ENCODE data around the gene AQP2. TPM values are rescaled to one million over a fixed set of nuclear protein-coding genes. Genes with fewer than 3 reads are reported as not detected.

AQP2 gene
- total RNA-seq, 5 donors from 2014 or later (not counting 1 experiment from before 2014, with no cell fraction given), result not detected

- Histone ChIP-seq H3K9me3 (no peaks in the 10 kb centered on the region), H3K4me3 (ENCODE audit: control insufficient read depth in 1 of 2, extremely low read depth in 1 of 2, low read length in 1 of 2) (no peak overlapping the region), H3K27me3 (replicated peaks in 1 of 2; ENCODE audit: control insufficient read depth in 2 of 2, extremely low read depth in 1 of 2, insufficient read depth in 2 of 2, low read length in 1 of 2) (no peaks in the 10 kb centered on the region), H3K4me1 (ENCODE audit: control insufficient read depth in 1 of 2, extremely low read depth in 1 of 2, insufficient read depth in 2 of 2, low read length in 2 of 2) (no peaks in the 10 kb centered on the region), H3K36me3 (ENCODE audit: control insufficient read depth in 2 of 2, extremely low read depth in 1 of 2, insufficient read depth in 1 of 2, low read length in 1 of 2) (peaks cover 2 to 19% of the 10 kb centered on the region in 2 donors), H3K27ac (ENCODE audit: low read length) (no peak overlapping the region)
- Mint-ChIP-seq H3K27me3 (no peaks in the 10 kb centered on the region), H3K36me3 (peaks cover 30% of the 10 kb centered on the region), H3K4me1 (peaks cover 0 to 11% (median 0%) of the 10 kb centered on the region in 3 donors), H3K9me3 (no peaks in the 10 kb centered on the region), H3K27ac (no peak overlapping the region), H3K4me3 (no peak overlapping the region)
- POLR2A ChIA-PET, result no interaction called here
- no peak for ATAC-seq (replicated peaks in 1 of 4)
- DNase-seq, result no peak
- WGBS (ENCODE audit: insufficient coverage), result no CpG with 5 or more reads among the region's 2 CpGs
- CTCF ChIA-PET, result interaction anchor here in 1 of 2 donors (0.7 kb wide), 1 partner anchor 58 kb away, joined by 4 read pairs; no protein-coding TSS in a partner anchor
Measured at GRCh38 chr12:50003595-50003994, 53.1 kb downstream of the AQP2 start.

- no peak for DNase-seq
- CTCF ChIA-PET, result interaction anchor here in 1 of 2 donors (0.7 kb wide), 1 partner anchor 9 kb away, joined by 3 read pairs; no protein-coding TSS in a partner anchor
- Histone ChIP-seq H3K27me3 (replicated peaks in 1 of 2; ENCODE audit: control insufficient read depth in 2 of 2, extremely low read depth in 1 of 2, insufficient read depth in 2 of 2, low read length in 1 of 2) (no peaks in the 10 kb centered on the region), H3K9me3 (no peaks in the 10 kb centered on the region), H3K4me1 (ENCODE audit: control insufficient read depth in 1 of 2, extremely low read depth in 1 of 2, insufficient read depth in 2 of 2, low read length in 2 of 2) (no peaks in the 10 kb centered on the region), H3K36me3 (ENCODE audit: control insufficient read depth in 2 of 2, extremely low read depth in 1 of 2, insufficient read depth in 1 of 2, low read length in 1 of 2) (peaks cover 0 to 12% of the 10 kb centered on the region in 2 donors), H3K27ac (ENCODE audit: low read length) (no peak overlapping the region), H3K4me3 (ENCODE audit: control insufficient read depth in 1 of 2, extremely low read depth in 1 of 2, low read length in 1 of 2) (no peak overlapping the region)
- ATAC-seq (replicated peaks in 1 of 4), result no peak
- no peaks in the 10 kb centered on the region for H3K9me3 Mint-ChIP-seq
- H3K4me1 Mint-ChIP-seq, result peaks cover 0 to 11% (median 0%) of the 10 kb centered on the region in 3 donors
- no peak overlapping the region for H3K27ac Mint-ChIP-seq
- POLR2A ChIA-PET, result interaction anchor here in 1 of 2 donors (0.5 kb wide), 1 partner anchor 925 kb away, joined by 3 read pairs; no protein-coding TSS in a partner anchor
- H3K36me3 Mint-ChIP-seq, result peaks cover 27% of the 10 kb centered on the region
- no peak overlapping the region for H3K4me3 Mint-ChIP-seq
- no peaks in the 10 kb centered on the region for H3K27me3 Mint-ChIP-seq
Measured at GRCh38 chr12:50004696-50005095, 54.2 kb downstream of the AQP2 start.

GRCh38 chr12:50005175-50005574 lies 54.6 kb downstream of the AQP2 start:
- no peak overlapping the region for H3K27ac Mint-ChIP-seq
- H3K4me1 Mint-ChIP-seq, result peaks cover 0 to 11% (median 0%) of the 10 kb centered on the region in 3 donors
- ATAC-seq (replicated peaks in 1 of 4), result no peak
- 93% methylated on average over 3 of the region's 3 CpGs for WGBS (ENCODE audit: insufficient coverage)
- CTCF ChIA-PET, result no interaction called here
- POLR2A ChIA-PET, result no interaction called here
- peaks cover 0 to 12% of the 10 kb centered on the region in 2 donors for H3K36me3 ChIP-seq (ENCODE audit: control insufficient read depth in 2 of 2, extremely low read depth in 1 of 2, insufficient read depth in 1 of 2, low read length in 1 of 2)
- DNase-seq, result no peak
- no peak overlapping the region for H3K27ac ChIP-seq (ENCODE audit: low read length)
- H3K4me1 ChIP-seq (ENCODE audit: control insufficient read depth in 1 of 2, extremely low read depth in 1 of 2, insufficient read depth in 2 of 2, low read length in 2 of 2), result no peaks in the 10 kb centered on the region
- no peaks in the 10 kb centered on the region for H3K9me3 Mint-ChIP-seq
- no peak overlapping the region for H3K4me3 ChIP-seq (ENCODE audit: control insufficient read depth in 1 of 2, extremely low read depth in 1 of 2, low read length in 1 of 2)
- no peak overlapping the region for H3K4me3 Mint-ChIP-seq
- H3K27me3 ChIP-seq (replicated peaks in 1 of 2; ENCODE audit: control insufficient read depth in 2 of 2, extremely low read depth in 1 of 2, insufficient read depth in 2 of 2, low read length in 1 of 2), result no peaks in the 10 kb centered on the region
- H3K9me3 ChIP-seq, result no peaks in the 10 kb centered on the region
- H3K27me3 Mint-ChIP-seq, result no peaks in the 10 kb centered on the region
- H3K36me3 Mint-ChIP-seq, result peaks cover 29% of the 10 kb centered on the region

- ATAC-seq (replicated peaks in 1 of 4) (no peak), DNase-seq (no peak)
- Histone ChIP-seq H3K27me3 (replicated peaks in 1 of 2; ENCODE audit: control insufficient read depth in 2 of 2, extremely low read depth in 1 of 2, insufficient read depth in 2 of 2, low read length in 1 of 2) (no peaks in the 10 kb centered on the region), H3K27ac (ENCODE audit: low read length) (no peak overlapping the region), H3K9me3 (no peaks in the 10 kb centered on the region), H3K4me3 (ENCODE audit: control insufficient read depth in 1 of 2, extremely low read depth in 1 of 2, low read length in 1 of 2) (no peak overlapping the region), H3K4me1 (ENCODE audit: control insufficient read depth in 1 of 2, extremely low read depth in 1 of 2, insufficient read depth in 2 of 2, low read length in 2 of 2) (no peaks in the 10 kb centered on the region), H3K36me3 (ENCODE audit: control insufficient read depth in 2 of 2, extremely low read depth in 1 of 2, insufficient read depth in 1 of 2, low read length in 1 of 2) (peaks cover 0 to 7% of the 10 kb centered on the region in 2 donors)
- Mint-ChIP-seq H3K4me1 (peaks cover 0 to 11% (median 0%) of the 10 kb centered on the region in 3 donors), H3K27ac (no peak overlapping the region), H3K4me3 (no peak overlapping the region), H3K27me3 (no peaks in the 10 kb centered on the region), H3K9me3 (no peaks in the 10 kb centered on the region), H3K36me3 (peaks cover 28% of the 10 kb centered on the region)
- CTCF ChIA-PET, result interaction anchor here in 1 of 2 donors (0.5 to 1.1 kb wide), 2 partner anchors 10 to 505 kb away, joined by 3 read pairs; no protein-coding TSS in a partner anchor
- WGBS (ENCODE audit: insufficient coverage), result 81% methylated on average over 5 of the region's 7 CpGs
- POLR2A ChIA-PET, result interaction anchor here in 1 of 2 donors (0.6 kb wide), 1 partner anchor 136 kb away, joined by 6 read pairs; no protein-coding TSS in a partner anchor
Measured at GRCh38 chr12:50006280-50006679, 55.7 kb downstream of the AQP2 start.

GRCh38 chr12:50006754-50007442 lies 56.4 kb downstream of the AQP2 start:
- CTCF ChIA-PET, result interaction anchor here in 1 of 2 donors (1.1 kb wide), 1 partner anchor 10 kb away, joined by 3 read pairs; no protein-coding TSS in a partner anchor
- ATAC-seq (replicated peaks in 1 of 4) (no peak), DNase-seq (no peak)
- Mint-ChIP-seq H3K27me3 (no peaks in the 10 kb centered on the region), H3K27ac (no peak overlapping the region), H3K4me1 (peaks cover 0 to 11% (median 0%) of the 10 kb centered on the region in 3 donors), H3K4me3 (no peak overlapping the region), H3K9me3 (no peaks in the 10 kb centered on the region), H3K36me3 (peaks cover 24% of the 10 kb centered on the region)
- no peaks in the 10 kb centered on the region for H3K9me3 ChIP-seq
- peaks cover 0 to 7% of the 10 kb centered on the region in 2 donors for H3K36me3 ChIP-seq (ENCODE audit: control insufficient read depth in 2 of 2, extremely low read depth in 1 of 2, insufficient read depth in 1 of 2, low read length in 1 of 2)
- no peaks in the 10 kb centered on the region for H3K27me3 ChIP-seq (replicated peaks in 1 of 2; ENCODE audit: control insufficient read depth in 2 of 2, extremely low read depth in 1 of 2, insufficient read depth in 2 of 2, low read length in 1 of 2)
- POLR2A ChIA-PET, result interaction anchor here in 1 of 2 donors (0.7 kb wide), 1 partner anchor 72 kb away, joined by 5 read pairs; no protein-coding TSS in a partner anchor
- H3K4me3 ChIP-seq (ENCODE audit: control insufficient read depth in 1 of 2, extremely low read depth in 1 of 2, low read length in 1 of 2), result no peak overlapping the region
- H3K27ac ChIP-seq (ENCODE audit: low read length), result no peak overlapping the region
- WGBS (ENCODE audit: insufficient coverage), result no CpG with 5 or more reads among the region's 1 CpG
- H3K4me1 ChIP-seq (ENCODE audit: control insufficient read depth in 1 of 2, extremely low read depth in 1 of 2, insufficient read depth in 2 of 2, low read length in 2 of 2), result no peaks in the 10 kb centered on the region

All from T-cell (primary cell).